Endothelial cell of umbilical vein (primary cell): Measurements from ENCODE around the gene KMT2B. TPM values are rescaled to one million over a fixed set of nuclear protein-coding genes. Genes with fewer than 3 reads are reported as not detected.

ENCODE experiments used
- BruUV-seq: library from RNA; stranded (reverse); fragments of 400-500 nt; replicated peaks from 2 replicates; lab custom pipeline; 2021; lab: Mats Ljungman, UMichigan
- CTCF ChIA-PET: fragments of 300-600, 350-600 bp; sonication (Branson Sonifier 250); formaldehyde crosslinking; loops from one replicate; lab custom pipeline; 2021; ENCODE audit warnings: antibody characterized with exemption, inconsistent platforms; lab: Charles Lee
- POLR2A ChIA-PET: fragments of 300-600, 350-600 bp; sonication (Branson Sonifier 250); formaldehyde crosslinking; loops from one replicate; lab custom pipeline; 2021; ENCODE audit warnings: antibody characterized with exemption, inconsistent platforms; lab: Charles Lee
- DNase-seq: peaks from one replicate; pipeline ENCODE4 v3.0.0-alpha.2; 2011; ENCODE audit warnings: low read depth, low spot score
- FAIRE-seq: peaks from 2 replicates; lab custom pipeline; 2011; peaks lifted over from hg19 to GRCh38; lab: Jason Lieb, UNC
- H2AFZ ChIP-seq: 2 replicates; pipeline ENCODE4 v1.6.0; 2012; ENCODE audit warnings: low read depth, low read length, control low read depth, inconsistent platforms
- H3K27ac ChIP-seq: 2 replicates; pipeline ENCODE4 v1.5.1; 2011; ENCODE audit warnings: low read depth, mild to moderate bottlenecking, control low read depth, low read length, moderate library complexity; ENCODE audit not compliant: insufficient read depth
- H3K27me3 ChIP-seq, 2 experiments: 2 replicates each; pipeline versions ENCODE4 v1.6.0 to v1.6.1; 2011; ENCODE audit warnings: low read length in 2 of 2, mixed read lengths in 1 of 2; ENCODE audit not compliant: control insufficient read depth in 2 of 2, insufficient read depth in 2 of 2
- H3K36me3 ChIP-seq, 2 experiments: 2 replicates in 1 of 2; 3 replicates in 1 of 2; pipeline ENCODE4 v1.5.1; 2011; ENCODE audit warnings: low read length in 2 of 2, mild to moderate bottlenecking in 1 of 2, moderate library complexity in 1 of 2; ENCODE audit not compliant: control insufficient read depth in 2 of 2, insufficient read depth in 2 of 2; ENCODE audit errors: extremely low read depth in 1 of 2
- H3K4me1 ChIP-seq: 3 replicates; pipeline ENCODE4 v1.5.1; 2011; ENCODE audit warnings: mild to moderate bottlenecking, low read length; ENCODE audit not compliant: control insufficient read depth, insufficient read depth; ENCODE audit errors: extremely low read depth
- H3K4me2 ChIP-seq: 2 replicates; pipeline ENCODE4 v1.6.1; 2011; ENCODE audit warnings: low read length, control low read depth, mixed read lengths; ENCODE audit not compliant: insufficient read depth
- H3K4me3 ChIP-seq, 3 experiments: fragments of 200-600 bp in 1 of 3; sonication (generic), shearing (Covaris generic) in 1 of 3; replicated peaks in 1 of 3; 2 replicates each; pipeline ENCODE4 v1.5.1; 2011 to 2016; ENCODE audit warnings: control low read depth in 3 of 3, low read length in 3 of 3, mild to moderate bottlenecking in 2 of 3, inconsistent platforms in 1 of 3, low read depth in 1 of 3, moderate library complexity in 1 of 3; ENCODE audit not compliant: insufficient read depth in 1 of 3
- H3K79me2 ChIP-seq: 2 replicates; pipeline ENCODE4 v1.6.0; 2012; ENCODE audit warnings: low read length, inconsistent platforms; ENCODE audit not compliant: control insufficient read depth, insufficient read depth
- H3K9ac ChIP-seq: replicated peaks from 2 replicates; pipeline ENCODE3; 2011; ENCODE audit warnings: low read length, control low read depth; ENCODE audit not compliant: insufficient read depth; ENCODE audit errors: extremely low read depth
- H3K9me1 ChIP-seq: replicated peaks from 3 replicates; pipeline ENCODE4 v1.6.0; 2011; ENCODE audit warnings: mild to moderate bottlenecking, low read length; ENCODE audit not compliant: control insufficient read depth, insufficient read depth; ENCODE audit errors: extremely low read depth
- H3K9me3 ChIP-seq: replicated peaks from 2 replicates; pipeline ENCODE4 v1.5.1; 2012; ENCODE audit warnings: low read length, inconsistent platforms; ENCODE audit not compliant: control insufficient read depth, insufficient read depth
- H4K20me1 ChIP-seq: replicated peaks from 2 replicates; pipeline ENCODE3; 2011; ENCODE audit warnings: mild to moderate bottlenecking, low read length; ENCODE audit not compliant: control insufficient read depth, insufficient read depth; ENCODE audit errors: extremely low read depth
- EZH2 ChIP-seq: IDR thresholded peaks from 2 replicates; pipeline ENCODE4 v1.6.1; 2012; ENCODE audit warnings: borderline replicate concordance, low read depth, mild to moderate bottlenecking, moderate library complexity, low read length, inconsistent platforms; ENCODE audit not compliant: severe bottlenecking
- FOS ChIP-seq: IDR thresholded peaks from 2 replicates; pipeline ENCODE4 v1.6.1; 2011; ENCODE audit warnings: mild to moderate bottlenecking, low read length, moderate library complexity, borderline replicate concordance; ENCODE audit not compliant: insufficient read depth
- GATA2 ChIP-seq: IDR thresholded peaks from 2 replicates; pipeline ENCODE4 v1.7.0; 2011; ENCODE audit warnings: low read depth, mild to moderate bottlenecking, moderate library complexity, mixed read lengths, low read length; ENCODE audit not compliant: insufficient read length, insufficient read depth
- JUN ChIP-seq: IDR thresholded peaks from 2 replicates; pipeline ENCODE4 v1.6.1; 2011; ENCODE audit warnings: borderline replicate concordance, low read depth; ENCODE audit not compliant: insufficient read length, insufficient read depth
- MAX ChIP-seq: IDR thresholded peaks from 2 replicates; pipeline ENCODE4 v1.6.1; 2011; ENCODE audit not compliant: insufficient read depth, insufficient read length
- MYC ChIP-seq: IDR thresholded peaks from one replicate; pipeline ENCODE4 v1.6.1; 2011; ENCODE audit warnings: mild to moderate bottlenecking, low read depth, low read length
- POLR2A ChIP-seq: IDR thresholded peaks from 2 replicates; pipeline ENCODE4 v1.6.1; 2012; ENCODE audit warnings: low read depth, mild to moderate bottlenecking, control low read depth, low read length
- POLR2AphosphoS5 ChIP-seq: IDR thresholded peaks from 2 replicates; pipeline ENCODE4 v1.6.1; 2012; ENCODE audit warnings: low read depth, mild to moderate bottlenecking, control low read depth, low read length, moderate library complexity; ENCODE audit not compliant: insufficient read depth
- dilution Hi-C: fragments of 300-500 bp; cut with MboI; formaldehyde crosslinking; loops from one replicate; pipeline ENCODE4 v1.15.0; 2019; ENCODE audit warnings: low sequenced_read_pairs; ENCODE audit not compliant: extremely low pct_ligation_motif_present
- intact Hi-C: fragments of 100-400 bp; cut with micrococcal nuclease; formaldehyde crosslinking; loops from one replicate; pipeline ENCODE4 v1.10.0; 2022
- polyA plus RNA-seq, 4 experiments: library from polyadenylated mRNA; depleted of rRNA in 3 of 4; stranded (reverse) in 3 of 4; unstranded in 1 of 4; fragments of >200 nt; gene quantifications; 2 replicates each; pipeline versions ENCODE4 v1.2.1 to v1.2.3, GENCODE V29; 2011 to 2012; ENCODE audit warnings: missing spikeins in 1 of 4
- total RNA-seq: library from RNA; stranded (reverse); gene quantifications from 2 replicates; pipeline ENCODE4 v1.2.3, GENCODE V29; 2021
- TF ChIP-seq, protein P1 (sequence below), 2 donors: IDR thresholded peaks; 1 replicate in 1 of 2; 2 replicates in 1 of 2; pipeline ENCODE4 v1.5.1; 2011; ENCODE audit warnings: low read length in 2 of 2, mild to moderate bottlenecking in 2 of 2, moderate library complexity in 2 of 2, control low read depth in 1 of 2, inconsistent platforms in 1 of 2, low read depth in 1 of 2; ENCODE audit not compliant: insufficient read depth in 1 of 2; ENCODE audit errors: extremely low read depth in 1 of 2

Gene KMT2B
- total and polyA plus RNA-seq, 2 donors (not counting 3 experiments of a cell fraction or from before 2014, with no cell fraction given) = 28.4 to 37.2 TPM

- ChIA-PET POLR2A (no interaction called here), CTCF (interaction anchor here (0.7 to 6.8 kb wide), 13 partner anchors 9 to 238 kb away, joined by 3 to 54 read pairs (median 4); no protein-coding TSS in a partner anchor)
- no TSS peak for BruUV-seq
- Histone ChIP-seq H3K79me2 (no peaks in the 10 kb centered on the region), H3K4me3 (no peak overlapping the region), H3K9me3 (no peaks in the 10 kb centered on the region), H3K9me1 (no peaks in the 10 kb centered on the region), H3K4me1 (no peaks in the 10 kb centered on the region), H3K4me2 (no peak overlapping the region), H4K20me1 (no peaks in the 10 kb centered on the region), H3K27ac (no peak overlapping the region), H2AFZ (no peak overlapping the region), H3K9ac (no peak overlapping the region), H3K27me3 (no peaks in the 10 kb centered on the region), H3K36me3 (no peaks in the 10 kb centered on the region)
- DNase-seq (peak; percentile 78), FAIRE-seq (peak; percentile 86)
- no peak for TF ChIP-seq FOS
- TF ChIP-seq, protein P1, sequence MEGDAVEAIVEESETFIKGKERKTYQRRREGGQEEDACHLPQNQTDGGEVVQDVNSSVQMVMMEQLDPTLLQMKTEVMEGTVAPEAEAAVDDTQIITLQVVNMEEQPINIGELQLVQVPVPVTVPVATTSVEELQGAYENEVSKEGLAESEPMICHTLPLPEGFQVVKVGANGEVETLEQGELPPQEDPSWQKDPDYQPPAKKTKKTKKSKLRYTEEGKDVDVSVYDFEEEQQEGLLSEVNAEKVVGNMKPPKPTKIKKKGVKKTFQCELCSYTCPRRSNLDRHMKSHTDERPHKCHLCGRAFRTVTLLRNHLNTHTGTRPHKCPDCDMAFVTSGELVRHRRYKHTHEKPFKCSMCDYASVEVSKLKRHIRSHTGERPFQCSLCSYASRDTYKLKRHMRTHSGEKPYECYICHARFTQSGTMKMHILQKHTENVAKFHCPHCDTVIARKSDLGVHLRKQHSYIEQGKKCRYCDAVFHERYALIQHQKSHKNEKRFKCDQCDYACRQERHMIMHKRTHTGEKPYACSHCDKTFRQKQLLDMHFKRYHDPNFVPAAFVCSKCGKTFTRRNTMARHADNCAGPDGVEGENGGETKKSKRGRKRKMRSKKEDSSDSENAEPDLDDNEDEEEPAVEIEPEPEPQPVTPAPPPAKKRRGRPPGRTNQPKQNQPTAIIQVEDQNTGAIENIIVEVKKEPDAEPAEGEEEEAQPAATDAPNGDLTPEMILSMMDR (IDR thresholded peaks at IDR 0.05; ENCODE audit: extremely low read depth in 1 of 2, insufficient read depth in 1 of 2, low read depth in 1 of 2, low read length in 2 of 2) = peak; percentile 97
- TF ChIP-seq MYC = no peak
- intact Hi-C loops (loop anchor here (1.0 to 5.0 kb wide), 5 partner anchors 23 to 237 kb away; partner anchors contain the start of gene TMEM147), dilution Hi-C loops (no loop called here)
These were observed 23.8 kb upstream of the KMT2B start for GRCh38 chr19:35693835-35694599.

GRCh38 chr19:35695895-35696422 is 21.8 kb upstream of the KMT2B start:
- no peaks in the 10 kb centered on the region for H3K4me1 ChIP-seq
- dilution Hi-C loops = no loop called here
- POLR2A ChIA-PET = no interaction called here

More at GRCh38 chr19:35695895-35696422, 21.8 kb upstream of the KMT2B start:
- Histone ChIP-seq H2AFZ (no peak overlapping the region), H4K20me1 (no peaks in the 10 kb centered on the region), H3K4me2 (no peak overlapping the region), H3K27ac (no peak overlapping the region), H3K4me3 (no peak overlapping the region), H3K79me2 (no peaks in the 10 kb centered on the region), H3K9ac (no peak overlapping the region), H3K9me3 (no peaks in the 10 kb centered on the region), H3K36me3 (no peaks in the 10 kb centered on the region), H3K9me1 (no peaks in the 10 kb centered on the region), H3K27me3 (no peaks in the 10 kb centered on the region)
- CTCF ChIA-PET = interaction anchor here (6.8 kb wide), 1 partner anchor 124 kb away, joined by 54 read pairs; no protein-coding TSS in a partner anchor
- TF ChIP-seq, protein P1 (IDR thresholded peaks at IDR 0.05; ENCODE audit: extremely low read depth in 1 of 2, insufficient read depth in 1 of 2, low read depth in 1 of 2, low read length in 2 of 2) = no peak
- TF ChIP-seq MAX (no peak), FOS (no peak), MYC (no peak), JUN (no peak), GATA2 (no peak), POLR2AphosphoS5 (no peak), POLR2A (no peak), EZH2 (no peak)
- intact Hi-C loops = no loop called here
- no peak for DNase-seq
- BruUV-seq = no TSS peak
- FAIRE-seq = no peak
